HG03354 (cell line): ENCODE results near the gene GPR107.

Experiments used
- ATAC-seq: cut with Tn5 transposase; IDR thresholded peaks from one replicate; pipeline ENCODE4 v1.9.1; 2021; ENCODE audit warnings: mild to moderate bottlenecking; ENCODE audit not compliant: unreplicated experiment, poor library complexity, severe bottlenecking

Gene GPR107

DNA sequence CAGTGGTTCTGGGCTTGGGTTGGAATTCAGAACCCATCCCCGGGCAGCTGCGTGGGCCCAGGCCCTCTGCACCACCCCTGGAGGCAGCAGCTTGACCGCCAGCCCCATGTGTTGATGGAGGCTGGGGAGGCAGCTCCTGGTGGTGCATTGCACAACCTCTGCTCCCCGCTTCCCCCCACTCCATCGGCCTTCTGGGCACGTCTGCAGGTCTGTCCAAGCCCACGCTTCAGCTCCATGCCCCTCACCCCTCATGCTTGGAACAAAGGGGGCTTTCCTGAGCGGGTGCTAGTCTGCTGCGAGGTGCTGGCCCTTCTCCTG lies 119.9 kb downstream of the GPR107 start:
- ATAC-seq, result no peak

DNA sequence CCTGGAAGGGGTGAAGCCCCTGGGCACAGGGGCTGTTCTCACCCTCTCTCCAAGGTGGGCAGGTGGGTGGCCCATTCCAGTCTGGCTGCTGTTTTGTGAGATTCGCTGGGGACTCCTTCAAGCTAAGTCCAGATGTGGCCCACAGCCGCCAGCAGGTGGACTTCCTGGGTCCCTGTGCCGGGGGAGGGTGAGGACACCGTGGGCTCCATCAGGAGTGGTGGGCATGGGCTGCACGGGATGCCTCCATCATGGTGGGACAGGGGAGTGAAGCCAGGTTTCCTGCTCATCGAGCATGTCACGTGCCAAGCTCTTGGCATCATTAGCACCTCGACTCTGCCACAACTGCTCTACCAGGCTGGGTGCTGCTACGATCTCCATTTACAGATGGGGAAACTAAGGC lies 120.3 kb downstream of the GPR107 start:
- no peak for ATAC-seq

DNA sequence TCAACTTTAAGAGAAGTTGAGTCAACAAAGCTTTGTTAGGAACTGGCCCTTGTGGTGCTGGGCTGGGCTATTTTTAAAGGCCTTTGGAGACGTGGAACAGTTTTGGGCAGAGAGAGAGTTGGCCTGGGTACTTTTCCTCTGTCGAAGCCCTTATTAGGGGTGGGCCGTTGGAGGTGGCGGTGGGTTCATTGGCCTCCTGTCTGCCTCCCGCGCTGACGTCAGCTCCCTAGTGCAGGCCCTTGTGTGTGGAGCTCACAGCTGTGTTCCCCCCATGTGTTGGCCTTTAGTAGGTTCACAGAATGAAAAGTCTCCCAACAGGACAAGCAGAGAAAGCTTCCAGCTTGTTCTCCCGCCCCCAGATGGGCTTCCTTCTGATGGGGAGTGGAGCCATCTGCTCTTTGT lies 121.2 kb downstream of the GPR107 start:
- ATAC-seq, result no peak

- ATAC-seq, result no peak
These were observed 121.6 kb downstream of the GPR107 start for GRCh38 chr9:130175355-130175754.

DNA sequence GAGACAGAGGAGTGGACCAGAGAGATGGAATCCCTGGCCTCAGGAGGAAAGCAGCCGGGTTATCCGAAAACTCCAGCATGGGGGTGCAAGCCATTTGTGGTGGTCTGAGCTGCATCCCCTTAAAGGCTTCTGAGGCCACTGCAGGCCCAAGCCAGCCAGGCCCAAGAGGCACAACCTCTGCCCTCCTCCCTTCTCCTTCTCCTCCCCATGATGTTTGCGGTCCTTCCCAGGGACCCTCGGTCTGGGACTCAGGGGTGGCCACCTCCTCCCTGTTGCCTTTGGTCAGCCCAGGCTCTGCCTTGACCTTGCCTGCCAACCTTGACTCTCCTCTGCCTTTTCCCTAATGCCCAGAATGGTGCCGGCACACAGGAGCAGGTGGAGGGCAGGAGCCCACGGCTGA lies 123.1 kb downstream of the GPR107 start:
- ATAC-seq, result no peak

DNA sequence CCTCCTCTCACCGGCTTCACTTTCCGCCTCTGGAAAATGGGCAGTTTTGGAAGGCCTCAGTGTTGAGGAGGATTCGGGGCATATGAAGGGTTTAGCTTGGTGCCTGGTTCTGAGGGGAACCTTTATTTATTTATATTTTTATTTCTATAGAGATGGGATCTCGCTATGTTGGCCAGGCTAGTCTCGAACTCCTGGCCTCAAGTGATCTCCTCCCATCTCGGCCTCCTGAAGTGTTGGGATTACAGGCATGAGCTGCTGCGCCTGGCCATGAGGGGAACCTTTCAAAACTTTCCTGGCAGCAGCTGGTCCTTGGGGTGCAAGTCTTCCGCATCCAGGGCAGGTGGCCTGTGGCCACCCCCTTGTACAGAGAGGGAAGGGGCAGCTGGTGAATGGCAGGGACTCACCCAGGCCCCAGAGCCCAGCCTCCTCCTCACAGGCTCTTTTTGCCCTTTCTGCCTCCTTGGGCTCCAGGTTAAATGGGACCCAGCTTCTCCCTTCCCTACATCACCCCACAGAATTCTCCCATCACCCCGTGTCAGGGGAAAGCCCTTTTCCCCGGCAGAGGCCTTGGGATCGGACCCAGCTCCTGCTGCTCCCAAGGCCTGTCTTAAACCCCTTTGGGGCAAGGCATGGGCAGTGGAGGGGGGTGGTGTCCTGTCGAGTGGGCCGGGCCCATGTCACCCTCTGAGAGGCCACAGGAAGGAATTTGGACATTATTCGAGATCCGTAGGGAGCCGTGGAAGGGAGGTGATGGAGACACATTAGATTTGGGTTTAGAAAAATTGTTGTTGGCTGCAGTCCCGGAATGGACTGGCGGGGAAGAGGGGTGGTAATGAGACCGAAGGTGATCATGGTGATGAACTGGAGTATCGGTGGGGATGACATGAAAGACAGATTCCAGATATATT lies 124.4 kb downstream of the GPR107 start:
- no peak for ATAC-seq

- ATAC-seq, result no peak
These were observed 125.7 kb downstream of the GPR107 start for GRCh38 chr9:130179331-130179907.

GRCh38 chr9:130180516-130180915 lies 126.8 kb downstream of the GPR107 start:
- ATAC-seq, result no peak

DNA sequence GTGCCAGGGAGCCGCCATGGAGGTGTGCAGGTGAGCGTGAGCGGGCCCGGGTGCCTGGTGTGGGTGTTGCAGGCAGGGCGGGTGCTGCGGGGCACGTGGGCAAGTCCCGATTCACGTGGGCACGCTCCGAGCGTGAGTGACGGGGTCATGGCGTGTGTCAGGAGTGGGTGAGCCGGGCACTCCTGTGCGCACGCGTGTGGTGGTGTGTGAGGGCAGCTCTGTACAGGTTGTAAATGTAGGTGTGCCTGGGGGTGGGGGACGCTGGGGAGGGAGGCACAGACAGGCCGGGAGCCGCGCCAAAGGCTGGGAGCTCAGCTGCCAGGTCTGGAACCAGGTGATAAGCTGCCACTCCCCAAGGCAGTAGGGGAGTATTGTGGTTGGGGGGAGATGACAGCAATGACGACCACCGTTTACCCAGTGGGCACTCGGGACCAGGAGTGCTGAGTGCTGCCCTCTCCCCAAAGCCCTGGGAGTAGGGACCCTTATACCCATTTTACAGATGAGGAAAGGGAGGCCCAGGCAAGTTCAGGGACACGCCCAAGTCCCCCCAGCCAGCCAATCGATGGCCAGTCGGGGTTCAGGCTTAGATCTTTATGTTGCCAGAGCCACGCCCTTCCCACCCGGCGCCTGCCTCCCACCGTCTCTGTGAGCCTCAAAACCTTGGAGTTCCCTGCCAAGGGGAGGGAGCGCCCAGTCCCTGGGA lies 128.1 kb downstream of the GPR107 start:
- no peak for ATAC-seq

DNA sequence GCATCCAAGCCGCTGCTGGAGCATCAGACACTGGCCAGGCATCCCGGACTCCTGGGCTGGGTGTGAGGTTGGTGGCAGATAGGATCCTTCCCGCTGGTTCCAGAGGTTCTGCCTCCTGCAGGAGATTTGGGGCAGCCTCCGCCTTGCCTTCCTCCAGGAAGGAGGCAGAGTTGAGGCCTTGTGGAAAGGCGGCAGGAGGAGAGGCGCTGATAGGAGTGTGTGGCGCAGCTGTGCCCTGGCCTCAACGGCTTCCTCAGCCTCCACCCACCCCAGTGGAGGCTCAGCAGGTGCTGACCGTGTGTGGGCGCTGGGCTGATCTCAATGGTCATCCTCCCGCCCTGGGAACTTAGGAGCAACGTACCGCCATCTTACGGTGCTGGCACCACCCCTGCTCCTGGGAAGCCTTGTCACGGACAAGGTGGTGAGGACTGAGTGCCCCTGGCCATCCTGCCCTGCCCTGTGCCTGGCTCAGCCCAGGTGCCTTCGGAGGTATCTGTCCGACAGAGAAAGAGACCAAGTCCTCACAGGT lies 128.7 kb downstream of the GPR107 start:
- no peak for ATAC-seq

DNA sequence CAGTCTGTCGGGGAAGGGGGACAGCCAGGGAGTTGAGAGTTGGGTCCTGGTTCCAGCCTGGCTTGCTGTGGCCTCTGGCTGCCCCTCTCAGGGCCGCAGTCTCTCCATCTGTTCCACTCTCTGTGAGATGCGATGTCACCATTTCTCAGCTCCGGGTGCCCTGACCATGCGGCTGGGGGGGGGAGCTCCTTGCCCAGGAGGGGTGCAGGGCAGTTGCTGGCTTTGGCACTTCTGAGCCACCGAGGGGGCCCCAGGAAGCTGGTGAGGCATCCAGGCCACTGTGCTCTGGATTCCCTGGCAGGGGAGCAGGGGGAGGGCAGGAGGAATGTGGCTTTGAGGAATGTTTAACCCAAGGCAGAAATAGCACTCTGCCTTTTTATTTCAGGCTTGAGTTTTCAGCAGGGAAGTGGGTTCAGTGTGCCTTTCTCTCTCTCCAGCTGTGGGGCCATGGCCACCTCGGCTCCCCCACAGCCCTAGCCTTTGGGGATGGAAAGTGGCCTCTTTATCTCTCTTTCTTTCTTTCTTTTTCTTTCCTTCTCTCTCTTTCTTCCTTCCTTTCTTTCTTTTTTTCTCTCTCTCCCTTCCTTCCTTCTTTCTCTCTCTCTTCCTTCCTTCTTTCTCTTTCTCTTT lies 129.5 kb downstream of the GPR107 start:
- no peak for ATAC-seq

DNA sequence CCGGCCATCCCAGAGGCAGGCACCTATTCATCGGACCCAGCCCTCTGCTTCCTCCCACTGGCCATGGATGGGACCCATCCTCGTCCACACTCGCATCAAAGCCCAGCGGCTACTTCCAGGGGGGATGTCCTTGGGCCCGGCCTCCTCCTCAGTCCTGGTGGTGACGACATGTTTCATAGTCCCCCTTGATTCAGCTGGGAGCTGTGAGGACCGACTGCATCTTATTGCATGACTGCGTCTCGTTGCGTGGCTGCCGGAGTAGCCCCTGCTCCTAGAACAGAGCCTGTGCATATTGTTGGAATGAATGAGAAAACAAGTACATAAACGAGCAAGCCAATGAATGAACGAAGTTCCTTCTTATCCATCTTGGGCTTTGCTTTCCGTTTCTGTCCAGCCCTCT lies 131.3 kb downstream of the GPR107 start:
- no peak for ATAC-seq

- ATAC-seq, result no peak
These were observed 131.9 kb downstream of the GPR107 start for GRCh38 chr9:130185490-130186031.

DNA sequence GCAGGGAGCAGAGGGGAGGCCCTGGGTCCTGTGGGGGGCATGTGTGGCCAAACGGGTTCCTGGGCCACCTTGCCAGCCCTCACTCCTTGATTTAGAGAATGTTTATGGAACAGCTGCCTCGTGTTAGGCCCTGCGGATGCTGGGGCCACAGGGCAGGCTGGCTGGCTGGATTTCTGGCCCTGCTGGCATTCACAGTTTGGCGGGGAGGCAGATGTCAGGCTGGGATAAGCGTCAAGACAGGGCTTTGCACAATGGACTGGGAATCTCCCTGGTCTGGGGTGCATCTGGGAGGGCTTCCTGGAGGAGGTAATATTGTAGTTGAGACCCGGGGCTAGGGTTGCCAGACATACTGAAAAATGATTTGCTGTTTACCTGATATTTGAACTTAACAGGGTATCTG lies 132.3 kb downstream of the GPR107 start:
- no peak for ATAC-seq

DNA sequence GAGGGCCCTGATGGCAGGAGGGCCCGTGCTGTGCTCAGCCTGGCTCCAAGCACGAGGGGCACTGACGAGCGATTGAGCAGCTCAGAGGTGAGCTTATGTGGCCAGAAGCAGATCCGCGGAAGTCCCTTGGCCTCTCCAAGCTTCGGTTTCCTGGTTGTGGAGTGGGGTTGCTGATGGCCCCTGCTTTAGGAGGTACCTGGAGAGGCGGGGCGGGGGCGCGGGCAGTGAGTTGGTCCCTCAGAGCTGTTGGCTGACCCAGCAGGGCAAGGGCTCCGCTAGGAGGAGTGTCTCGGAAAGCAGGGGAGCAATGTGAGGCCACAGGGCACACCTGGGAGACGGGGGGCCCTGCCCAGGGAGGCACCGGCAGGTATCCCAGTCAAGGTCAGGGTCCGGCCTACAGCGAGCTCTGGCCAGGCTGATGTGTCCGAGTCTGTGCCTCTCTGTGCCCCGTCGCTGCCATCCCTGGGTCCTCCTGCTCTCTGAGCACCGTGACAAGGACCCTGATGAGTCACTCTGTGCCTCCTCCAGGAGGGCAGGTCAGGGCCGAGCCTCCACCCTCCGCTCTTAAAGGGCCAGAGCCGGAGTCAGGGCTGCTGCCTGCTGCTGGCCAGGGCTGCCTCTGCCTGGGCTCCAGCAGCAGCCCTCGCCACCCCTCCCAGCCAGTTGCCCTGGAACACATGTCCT lies 133.3 kb downstream of the GPR107 start:
- ATAC-seq, result no peak

- no peak for ATAC-seq
These were observed 133.8 kb downstream of the GPR107 start for GRCh38 chr9:130187523-130187846.

- no peak for ATAC-seq
These were observed 135.3 kb downstream of the GPR107 start for GRCh38 chr9:130188860-130189481.
